Measurements from ENCODE around the gene ADAM19.

Gene ADAM19

DNA sequence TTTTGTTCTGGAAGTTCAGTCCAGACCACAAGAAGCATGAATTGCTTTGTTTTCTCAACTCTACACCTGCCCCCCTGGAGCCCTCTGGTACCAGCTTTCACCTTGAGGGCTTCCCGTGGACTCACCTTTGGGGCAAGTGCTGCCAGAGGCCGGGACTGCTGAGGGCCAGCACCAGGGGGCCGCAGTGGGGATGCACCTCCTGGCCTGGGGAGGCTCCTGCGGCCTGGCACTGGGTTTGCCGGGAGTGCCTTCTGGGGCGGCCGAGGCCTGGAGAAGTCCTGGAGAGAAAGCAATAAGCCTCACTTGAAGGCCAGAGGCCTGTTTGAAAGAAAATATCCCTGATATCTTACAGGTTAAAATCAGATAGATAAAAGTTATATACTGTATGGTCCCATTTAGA lies 93.9 kb downstream of the ADAM19 start:
- no peak for FAIRE-seq

DNA sequence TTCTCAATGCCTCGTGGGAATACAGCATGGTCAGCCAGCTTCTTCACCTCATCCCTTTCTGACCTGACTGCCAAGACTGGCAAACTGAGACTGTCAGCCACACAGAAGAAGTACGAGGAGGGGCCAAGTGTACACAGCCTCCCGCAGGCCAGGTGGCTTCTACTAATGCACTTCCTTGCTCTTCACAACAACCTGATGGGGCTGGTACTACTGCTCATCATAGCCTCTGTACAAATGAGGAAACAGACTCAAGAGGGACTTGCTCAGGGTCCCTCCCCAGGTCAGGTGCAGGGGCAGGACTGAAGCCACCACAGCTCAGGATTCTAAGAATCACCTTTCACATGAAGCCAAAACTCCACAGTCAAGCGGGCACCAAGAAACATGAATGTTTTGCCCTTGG lies 94.3 kb downstream of the ADAM19 start:
- FAIRE-seq: no peak

DNA sequence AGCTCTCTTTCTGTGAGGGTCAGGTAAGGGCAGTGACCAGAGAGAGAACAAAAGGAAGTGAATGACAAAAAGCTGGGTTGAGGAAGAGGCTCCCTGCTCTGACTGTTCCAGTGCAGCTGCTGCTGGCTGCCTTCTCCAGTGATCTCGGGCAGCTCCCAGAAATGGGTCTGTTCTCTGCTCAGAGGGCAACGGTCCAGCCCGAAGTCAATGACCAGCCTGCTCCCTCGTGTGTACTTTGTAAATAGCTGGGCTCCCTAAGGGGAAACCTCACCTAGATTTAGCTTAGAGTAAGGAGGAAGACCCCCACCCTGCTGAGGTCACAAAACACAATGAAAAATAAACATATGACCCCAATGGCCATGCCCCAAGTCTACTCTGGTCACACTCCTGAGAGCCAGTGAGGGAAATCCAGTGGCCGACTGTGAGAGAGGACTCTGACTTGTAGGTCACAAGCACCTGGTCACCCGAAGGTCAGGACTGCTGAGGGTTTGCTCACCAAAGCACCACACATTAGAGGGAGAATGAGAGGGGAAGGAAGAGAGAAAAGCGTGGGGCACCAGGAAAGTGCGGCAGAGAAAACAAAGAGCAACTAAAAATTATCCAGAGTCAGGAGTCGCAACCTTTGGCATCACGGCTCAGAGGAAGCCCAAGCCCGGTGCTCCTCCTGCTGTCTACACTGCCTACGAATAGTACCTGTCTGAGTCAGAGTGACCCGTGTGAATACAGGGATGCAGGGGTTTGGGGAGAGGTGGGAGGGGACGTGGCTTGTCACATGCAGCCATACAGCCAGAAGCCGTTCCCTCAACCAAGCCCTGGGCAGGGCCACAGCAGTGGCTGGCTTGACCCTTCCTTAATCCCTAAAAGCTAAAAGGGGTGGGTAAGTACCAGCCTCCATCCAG lies 95.7 kb downstream of the ADAM19 start:
- no peak for FAIRE-seq

DNA sequence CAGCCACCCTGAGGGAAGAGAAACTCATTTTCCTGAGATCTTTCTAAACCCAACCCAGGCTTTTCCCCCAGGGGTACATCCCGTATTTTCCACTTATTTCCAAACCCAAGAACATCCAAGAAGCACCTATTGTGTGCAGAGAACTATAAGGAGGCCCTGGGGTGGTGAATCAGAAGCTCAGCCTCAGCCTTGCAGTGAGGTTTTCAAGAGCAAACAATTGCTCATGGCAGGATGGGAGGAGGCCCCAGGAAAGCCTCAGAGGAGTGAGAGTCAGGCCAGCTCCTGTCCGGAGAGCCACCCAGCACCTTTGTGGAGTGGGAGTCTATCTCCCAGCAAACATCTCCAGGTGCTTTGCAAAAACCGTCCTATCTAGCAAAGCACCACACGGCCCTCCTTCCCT lies 96.4 kb downstream of the ADAM19 start:
- no peak for FAIRE-seq

DNA sequence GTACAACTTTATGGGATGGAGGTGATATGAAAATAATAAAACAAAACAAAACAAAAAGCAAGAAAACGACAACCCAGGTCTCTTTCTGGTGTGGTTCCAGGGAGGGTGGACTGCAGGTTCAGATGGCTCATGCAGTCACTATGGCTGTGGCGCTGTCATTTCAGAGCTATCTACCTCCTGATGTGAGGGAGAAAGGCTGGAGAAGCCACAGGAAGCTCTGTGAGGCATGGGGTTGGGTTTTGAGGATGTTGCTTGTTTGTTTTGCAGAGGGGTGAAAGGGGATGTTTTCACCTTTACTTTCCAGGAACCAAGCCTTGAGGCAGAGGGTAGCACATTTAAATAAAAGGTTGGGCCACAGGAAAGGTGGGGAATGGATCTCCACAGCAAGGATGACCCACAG lies 96.8 kb downstream of the ADAM19 start:
- FAIRE-seq: no peak

DNA sequence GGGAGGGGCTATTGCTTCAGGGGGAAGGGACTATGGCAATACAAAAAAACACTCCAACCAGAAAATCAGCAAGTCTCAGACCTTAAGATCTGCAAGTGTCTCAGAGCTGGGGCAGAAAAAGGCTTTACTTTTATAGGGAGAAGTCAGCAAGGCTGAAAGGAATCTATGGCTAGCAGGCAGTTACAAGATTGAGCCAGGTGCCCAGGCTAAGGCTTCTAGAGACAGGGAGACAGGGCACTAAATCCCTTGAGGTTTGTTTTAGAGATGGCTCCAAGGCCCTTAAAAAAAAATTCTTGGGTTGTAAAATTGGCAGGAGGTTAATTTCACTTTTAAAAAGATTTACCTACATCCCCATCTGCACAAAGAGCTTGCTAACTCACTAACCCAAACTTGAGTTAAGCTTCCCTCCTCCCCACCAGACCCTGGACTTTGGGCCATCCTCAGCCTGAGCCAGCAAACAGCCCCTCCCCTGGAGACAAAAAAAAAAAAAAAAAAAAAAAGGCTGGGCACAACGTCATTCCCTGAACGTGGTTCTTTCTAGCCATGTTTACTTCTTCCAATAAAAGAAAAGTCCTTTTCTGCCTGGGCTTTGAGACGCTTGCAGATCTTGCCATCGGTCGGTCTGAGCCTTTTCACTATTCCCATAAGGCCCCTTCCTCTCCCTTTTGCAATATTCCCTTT lies 97.6 kb downstream of the ADAM19 start:
- no peak for FAIRE-seq

DNA sequence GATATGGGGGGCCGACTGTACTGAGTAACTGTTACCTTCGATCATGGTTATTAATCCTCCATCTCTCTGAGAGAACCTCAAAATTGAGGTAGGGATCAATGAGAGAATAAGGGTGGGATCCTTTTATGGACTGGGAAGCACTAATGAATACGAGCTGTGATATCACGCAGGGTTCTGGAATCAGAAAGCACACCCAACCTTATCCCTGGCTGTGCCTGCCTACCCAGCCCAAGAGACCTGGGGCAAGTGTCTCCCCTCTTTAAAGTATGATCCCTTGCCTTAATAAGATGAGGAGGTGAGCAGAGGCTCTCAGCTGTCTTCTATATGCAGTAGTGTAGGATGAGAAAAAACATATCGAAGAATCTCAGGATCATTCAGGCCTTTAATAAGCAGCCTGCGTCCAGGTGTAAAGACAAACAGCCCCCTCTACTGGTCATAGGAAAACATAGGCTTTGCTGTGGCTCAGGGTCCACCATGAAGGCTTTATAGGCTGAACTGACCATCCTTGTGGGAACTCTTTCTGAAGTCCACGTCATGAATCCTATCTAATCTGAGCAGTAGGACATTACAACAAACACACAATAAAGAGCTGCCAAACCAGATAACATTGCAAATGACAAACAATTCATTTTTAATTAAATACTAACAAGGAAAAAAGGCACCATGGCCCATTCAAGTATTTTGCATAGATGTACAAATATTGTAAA lies 98.7 kb downstream of the ADAM19 start:
- no peak for FAIRE-seq

DNA sequence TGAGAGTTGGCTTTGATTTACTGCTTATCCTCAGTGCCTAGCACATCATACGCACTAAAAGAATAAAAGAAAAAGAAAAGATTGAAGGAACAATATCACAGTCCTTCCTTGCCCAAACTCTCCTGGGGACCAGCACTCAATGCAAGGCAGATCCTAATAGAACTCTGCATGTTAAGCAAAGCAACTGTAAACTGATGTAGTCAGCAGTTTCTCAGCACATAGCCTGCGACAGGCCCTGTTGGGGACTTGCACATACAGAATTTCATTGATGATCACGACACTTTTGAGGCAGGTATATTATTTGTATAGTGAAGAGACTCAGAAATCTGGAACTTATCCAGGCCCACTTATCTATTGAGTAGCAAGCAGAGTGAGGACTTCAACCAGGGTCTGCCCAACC lies 100.1 kb downstream of the ADAM19 start:
- no peak for FAIRE-seq

DNA sequence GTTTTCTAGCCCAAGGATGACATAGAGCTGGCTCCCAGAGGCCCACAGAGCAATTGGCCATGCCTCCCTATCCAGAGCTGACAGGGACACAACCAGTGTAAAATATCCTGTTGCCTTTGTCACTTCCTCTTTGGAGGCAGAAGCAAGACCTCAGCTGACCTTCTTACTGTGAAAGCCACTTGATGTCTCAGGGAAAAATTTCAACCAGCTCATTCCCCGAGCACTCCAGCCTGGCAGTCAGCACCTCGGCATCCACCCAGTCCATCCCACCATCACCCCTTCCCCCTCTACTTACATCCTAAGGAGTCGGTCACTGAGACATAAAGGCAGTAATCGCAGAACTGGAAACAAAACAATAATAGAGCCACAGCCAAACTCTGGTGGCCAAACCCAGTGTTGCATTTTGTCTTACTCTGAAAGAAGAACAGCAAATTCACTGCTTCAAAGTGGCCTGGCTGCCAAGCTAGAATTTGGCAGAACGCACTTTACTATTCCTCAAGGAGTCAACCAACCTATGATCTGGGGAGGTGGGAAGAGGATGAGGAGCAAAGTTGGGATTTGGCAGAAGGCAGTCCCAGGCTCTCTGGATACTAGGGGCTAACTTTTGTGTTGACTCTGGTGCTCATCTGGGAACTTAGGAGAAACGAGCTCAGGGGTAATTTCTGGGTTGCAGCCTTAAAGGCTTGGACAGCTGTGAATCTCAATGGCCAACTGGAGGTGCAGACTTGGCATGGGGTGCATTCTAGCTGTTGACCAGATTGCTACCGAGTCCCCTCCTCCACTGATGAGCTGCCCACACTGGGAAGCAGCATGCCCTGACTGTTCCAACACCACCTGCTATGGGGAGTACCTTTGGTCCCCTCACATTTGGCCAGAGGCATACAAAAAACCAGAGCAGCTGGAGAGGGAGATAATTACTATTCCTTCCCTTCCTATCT lies 101.9 kb downstream of the ADAM19 start:
- no peak for FAIRE-seq

DNA sequence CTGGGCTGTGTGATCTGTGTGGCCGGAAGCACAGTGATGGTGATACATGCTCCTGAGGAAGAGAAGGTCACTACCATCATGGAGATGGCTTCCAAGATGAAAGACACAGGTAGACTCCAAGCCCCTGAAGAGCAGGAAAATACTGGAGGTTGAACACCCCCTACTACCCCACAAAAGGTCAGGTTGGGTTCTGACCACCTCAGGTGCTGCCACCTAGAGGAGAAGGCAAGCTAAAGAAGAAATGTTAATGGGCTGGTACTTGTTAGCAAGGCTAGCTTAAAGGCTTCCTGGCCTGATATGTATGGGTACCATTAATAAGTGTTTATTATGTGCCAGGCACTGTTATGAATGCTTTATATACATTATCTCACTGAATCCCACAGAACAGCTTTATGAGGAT lies 103.9 kb downstream of the ADAM19 start:
- FAIRE-seq: no peak

DNA sequence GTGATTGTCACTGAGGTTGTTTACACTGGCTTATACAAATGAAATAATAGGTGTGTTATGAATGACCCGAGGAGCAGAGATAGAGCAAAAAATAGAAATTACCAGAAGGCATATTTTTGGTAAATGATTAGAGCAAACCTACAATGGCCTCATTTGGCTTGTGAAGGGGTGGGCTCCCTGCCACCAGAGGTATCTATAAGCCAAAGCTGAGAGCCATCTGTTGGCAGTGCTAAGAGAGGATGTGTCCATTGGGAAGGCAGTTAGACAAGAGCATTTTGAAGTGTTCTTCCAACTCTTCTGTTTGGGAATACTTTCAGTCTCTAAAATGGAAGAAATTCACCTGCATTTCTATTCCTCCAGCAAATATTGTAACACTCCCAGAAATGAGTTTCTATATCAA lies 104.9 kb downstream of the ADAM19 start:
- no peak for FAIRE-seq

DNA sequence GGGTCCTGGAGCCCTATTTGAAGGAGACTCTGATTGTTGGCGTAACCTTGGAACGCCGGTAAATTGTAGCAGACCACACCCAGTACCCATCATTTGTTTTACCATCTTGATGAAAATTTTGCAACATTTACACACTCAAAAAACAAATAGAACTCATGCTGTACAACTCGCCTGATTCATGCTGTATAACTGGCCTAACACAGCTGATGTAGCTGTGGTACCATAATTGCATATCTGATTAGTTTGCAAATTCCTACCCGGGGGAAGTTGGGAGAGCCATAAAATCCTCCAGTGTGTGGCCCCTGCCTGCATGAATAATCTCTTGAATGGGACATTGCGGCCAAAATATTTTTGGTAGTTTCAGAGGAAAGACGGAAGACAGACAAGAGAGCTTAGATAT lies 105.9 kb downstream of the ADAM19 start:
- no peak for FAIRE-seq

DNA sequence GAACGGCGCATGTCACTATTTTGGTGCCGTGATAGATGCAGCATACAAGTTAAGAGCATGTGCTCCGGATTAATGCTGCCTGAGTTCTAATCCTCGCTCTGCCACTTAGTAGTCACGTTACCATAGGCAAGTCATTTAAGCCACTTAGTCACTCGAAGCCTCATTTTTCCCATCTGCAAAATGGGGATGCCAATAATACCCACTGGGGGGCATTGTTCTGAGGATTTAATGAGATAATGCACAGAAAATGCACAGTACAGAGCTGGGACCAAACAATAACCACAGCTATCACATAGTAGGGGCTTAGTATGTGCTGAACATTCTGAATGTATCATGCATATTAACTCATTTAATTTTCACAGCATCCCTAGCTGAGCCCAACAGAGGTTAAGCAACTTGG lies 106.5 kb downstream of the ADAM19 start:
- FAIRE-seq: no peak

DNA sequence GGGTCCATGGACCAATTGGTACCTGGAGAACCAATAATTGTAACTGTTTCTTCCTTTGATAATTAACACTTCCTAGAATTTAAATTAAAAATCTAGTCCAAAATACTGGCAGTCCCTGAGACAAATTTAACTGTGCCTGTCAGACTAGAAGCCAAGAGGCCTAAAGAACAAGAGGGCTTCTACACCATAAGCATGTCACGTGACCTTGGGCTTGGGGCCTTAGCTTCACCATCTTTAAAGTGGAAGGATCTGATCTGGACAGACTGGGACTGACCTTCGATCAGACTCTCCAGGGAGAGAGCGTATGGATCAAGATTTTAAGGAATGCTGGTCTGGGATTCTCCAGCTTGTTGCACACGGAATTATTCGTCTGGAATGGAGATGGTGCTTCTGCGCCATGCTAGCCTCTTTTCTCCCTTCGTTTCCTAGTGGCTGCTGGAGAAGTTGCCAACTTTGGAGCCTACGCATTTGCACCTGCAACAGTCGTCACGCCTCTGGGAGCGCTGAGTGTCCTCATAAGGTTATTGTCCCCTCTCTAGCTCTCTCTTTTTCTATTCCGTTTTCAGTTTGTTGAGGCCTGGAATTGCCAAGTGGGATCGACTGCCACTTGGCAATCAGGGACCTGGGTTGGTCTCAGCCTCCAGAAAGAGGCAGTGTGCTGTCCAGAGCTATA lies 107.1 kb downstream of the ADAM19 start:
- FAIRE-seq: no peak

DNA sequence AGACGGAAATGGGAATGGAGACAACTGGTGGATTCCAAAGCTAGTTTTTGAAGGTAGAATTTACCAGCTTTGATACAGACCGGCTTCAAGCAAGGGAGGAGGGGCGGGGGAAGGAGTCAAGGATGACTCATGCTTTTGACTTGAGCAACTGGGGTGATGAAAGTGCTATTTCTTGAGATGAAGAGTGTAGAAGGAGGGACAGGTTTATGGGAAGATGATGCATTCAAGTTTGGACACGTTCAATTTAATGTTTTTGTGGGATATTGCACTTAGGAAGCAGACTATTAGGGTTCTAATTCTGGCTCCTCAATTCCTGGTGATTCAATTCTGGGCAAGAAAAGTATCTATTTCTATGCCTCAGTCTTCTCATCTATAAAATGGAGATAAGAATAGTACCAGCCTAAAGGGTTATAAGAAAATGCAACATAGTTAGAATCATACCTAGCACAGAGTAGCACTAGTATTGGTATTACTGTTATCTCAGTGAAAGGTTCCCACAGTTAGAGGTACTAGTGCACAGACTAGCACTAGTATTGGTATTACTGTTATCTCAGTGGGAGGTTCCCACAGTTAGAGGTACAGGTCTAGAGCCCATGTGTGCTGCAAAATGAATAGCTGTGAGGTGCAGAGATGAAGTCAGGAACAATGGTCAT lies 110.9 kb downstream of the ADAM19 start:
- FAIRE-seq: no peak

DNA sequence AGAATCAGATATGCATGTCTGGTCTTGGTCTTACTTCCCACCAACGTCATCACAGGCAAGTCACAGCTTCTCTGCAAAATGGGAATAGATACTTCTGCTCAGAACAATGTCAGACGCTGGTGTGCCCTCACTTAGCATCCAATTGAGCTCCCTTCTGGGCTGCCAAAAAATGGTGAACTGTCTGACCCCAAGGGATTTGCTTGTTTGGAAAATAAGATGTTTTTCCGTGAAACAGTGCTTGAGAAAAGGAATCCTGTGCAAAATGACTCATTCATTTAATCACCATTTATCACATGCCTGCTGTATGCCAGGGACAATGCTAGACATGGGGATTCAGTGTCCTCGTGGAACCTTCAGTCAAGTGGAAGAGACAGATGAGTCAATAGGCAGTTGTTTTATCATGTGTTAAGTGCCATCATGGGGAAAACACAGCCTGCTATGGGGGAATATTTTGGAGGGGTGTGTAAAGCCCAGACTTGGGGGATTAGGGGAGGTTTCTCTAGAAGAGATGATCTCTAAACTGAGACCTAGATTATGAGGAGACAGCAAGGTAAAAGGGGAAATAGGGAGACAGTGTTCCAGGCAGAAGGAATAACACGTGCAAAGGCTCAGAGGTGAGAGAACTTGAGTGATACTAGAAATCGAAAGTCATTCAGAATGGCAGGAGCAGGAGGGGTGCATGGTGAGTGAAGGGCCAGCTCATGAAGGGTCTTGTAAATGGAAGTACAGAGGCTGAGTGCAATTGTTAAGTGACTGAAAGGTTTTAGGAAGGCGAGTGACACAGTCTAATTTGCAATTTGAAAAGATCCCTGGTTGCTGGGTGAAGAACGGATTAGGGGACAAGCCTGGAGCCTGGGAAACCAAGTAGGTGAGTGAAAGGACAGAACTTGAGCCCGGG lies 111.7 kb downstream of the ADAM19 start:
- FAIRE-seq: no peak

DNA sequence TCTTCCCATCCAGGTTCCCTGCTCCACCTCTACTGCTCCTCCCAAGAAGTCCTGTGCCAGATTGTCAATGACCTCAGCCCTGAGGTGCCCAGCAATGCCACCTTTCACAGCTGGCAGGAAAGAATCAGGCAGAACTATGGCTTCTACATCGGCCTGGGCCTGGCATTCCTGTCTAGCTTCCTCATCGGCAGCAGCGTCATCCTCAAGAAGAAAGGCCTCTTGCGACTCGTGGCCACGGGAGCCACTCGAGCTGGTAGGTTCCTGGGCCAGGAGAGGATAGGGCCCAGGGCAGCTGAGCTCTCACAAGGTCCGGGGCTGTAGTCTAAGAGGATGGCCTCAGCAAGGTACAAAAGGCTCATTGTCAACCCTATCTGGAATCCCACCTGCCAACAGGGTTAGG lies 112.5 kb downstream of the ADAM19 start:
- no peak for FAIRE-seq

DNA sequence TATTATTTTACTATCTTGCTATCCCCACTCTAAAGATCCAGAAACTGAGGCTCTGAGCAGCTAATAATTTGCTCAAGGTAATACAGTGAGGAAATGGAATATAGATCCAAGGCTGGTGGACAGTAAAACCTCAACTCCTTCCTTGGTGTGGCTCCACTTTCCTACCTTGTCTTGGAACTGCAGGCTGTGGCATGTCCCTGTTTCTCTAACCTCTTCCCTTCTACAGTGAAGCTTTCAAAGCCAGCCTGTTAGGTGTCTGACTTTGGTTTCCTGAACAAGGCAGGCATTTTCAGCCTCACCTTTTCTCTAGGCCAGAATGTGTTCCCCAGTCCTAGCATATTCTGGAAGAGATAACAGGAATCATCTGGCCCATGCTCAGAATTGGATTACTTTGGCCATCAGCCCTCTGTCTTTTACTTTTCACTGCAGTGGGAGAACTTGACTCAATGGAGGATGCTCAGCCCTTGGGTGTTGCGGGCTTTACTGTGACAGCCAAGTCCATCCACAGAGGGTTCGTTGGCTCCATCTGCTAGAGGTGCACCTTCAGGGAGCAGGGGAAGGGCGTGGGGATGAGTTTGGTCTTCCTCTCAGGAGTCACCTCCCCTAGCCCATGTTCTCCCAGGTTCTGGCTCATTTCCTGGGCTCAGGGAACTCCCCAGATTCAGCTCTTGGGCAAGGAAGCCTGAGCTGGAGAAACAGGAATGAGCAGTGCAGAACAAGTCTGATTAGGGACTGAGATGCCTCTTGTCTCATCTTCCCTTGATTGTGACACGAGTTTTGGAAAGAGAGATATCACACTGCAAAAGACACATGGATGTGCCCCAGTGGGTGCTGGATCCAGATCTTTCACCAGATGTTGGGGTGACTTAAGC lies 114.4 kb downstream of the ADAM19 start:
- no peak for FAIRE-seq
